Endothelial cell of umbilical vein (primary cell): ENCODE measurements around the gene AK5. TPM values are rescaled to one million over a fixed set of nuclear protein-coding genes. Genes with fewer than 3 reads are reported as not detected.

ENCODE experiments used
- BruUV-seq: library from RNA; stranded (reverse); fragments of 400-500 nt; replicated peaks from 2 replicates; lab custom pipeline; 2021; lab: Mats Ljungman, UMichigan
- CTCF ChIA-PET: fragments of 300-600, 350-600 bp; sonication (Branson Sonifier 250); formaldehyde crosslinking; loops from one replicate; lab custom pipeline; 2021; ENCODE audit warnings: antibody characterized with exemption, inconsistent platforms; lab: Charles Lee
- POLR2A ChIA-PET: fragments of 300-600, 350-600 bp; sonication (Branson Sonifier 250); formaldehyde crosslinking; loops from one replicate; lab custom pipeline; 2021; ENCODE audit warnings: antibody characterized with exemption, inconsistent platforms; lab: Charles Lee
- DNase-seq: peaks from one replicate; pipeline ENCODE4 v3.0.0-alpha.2; 2011; ENCODE audit warnings: low read depth, low spot score
- FAIRE-seq: peaks from 2 replicates; lab custom pipeline; 2011; peaks lifted over from hg19 to GRCh38; lab: Jason Lieb, UNC
- H2AFZ ChIP-seq: 2 replicates; pipeline ENCODE4 v1.6.0; 2012; ENCODE audit warnings: low read depth, low read length, control low read depth, inconsistent platforms
- H3K27ac ChIP-seq: 2 replicates; pipeline ENCODE4 v1.5.1; 2011; ENCODE audit warnings: low read depth, mild to moderate bottlenecking, control low read depth, low read length, moderate library complexity; ENCODE audit not compliant: insufficient read depth
- H3K27me3 ChIP-seq, 2 experiments: 2 replicates each; pipeline versions ENCODE4 v1.6.0 to v1.6.1; 2011; ENCODE audit warnings: low read length in 2 of 2, mixed read lengths in 1 of 2; ENCODE audit not compliant: control insufficient read depth in 2 of 2, insufficient read depth in 2 of 2
- H3K36me3 ChIP-seq, 2 experiments: 2 replicates in 1 of 2; 3 replicates in 1 of 2; pipeline ENCODE4 v1.5.1; 2011; ENCODE audit warnings: low read length in 2 of 2, mild to moderate bottlenecking in 1 of 2, moderate library complexity in 1 of 2; ENCODE audit not compliant: control insufficient read depth in 2 of 2, insufficient read depth in 2 of 2; ENCODE audit errors: extremely low read depth in 1 of 2
- H3K4me1 ChIP-seq: 3 replicates; pipeline ENCODE4 v1.5.1; 2011; ENCODE audit warnings: mild to moderate bottlenecking, low read length; ENCODE audit not compliant: control insufficient read depth, insufficient read depth; ENCODE audit errors: extremely low read depth
- H3K4me2 ChIP-seq: 2 replicates; pipeline ENCODE4 v1.6.1; 2011; ENCODE audit warnings: low read length, control low read depth, mixed read lengths; ENCODE audit not compliant: insufficient read depth
- H3K4me3 ChIP-seq, 3 experiments: fragments of 200-600 bp in 1 of 3; sonication (generic), shearing (Covaris generic) in 1 of 3; replicated peaks in 1 of 3; 2 replicates each; pipeline ENCODE4 v1.5.1; 2011 to 2016; ENCODE audit warnings: control low read depth in 3 of 3, low read length in 3 of 3, mild to moderate bottlenecking in 2 of 3, inconsistent platforms in 1 of 3, low read depth in 1 of 3, moderate library complexity in 1 of 3; ENCODE audit not compliant: insufficient read depth in 1 of 3
- H3K79me2 ChIP-seq: 2 replicates; pipeline ENCODE4 v1.6.0; 2012; ENCODE audit warnings: low read length, inconsistent platforms; ENCODE audit not compliant: control insufficient read depth, insufficient read depth
- H3K9ac ChIP-seq: replicated peaks from 2 replicates; pipeline ENCODE3; 2011; ENCODE audit warnings: low read length, control low read depth; ENCODE audit not compliant: insufficient read depth; ENCODE audit errors: extremely low read depth
- H3K9me1 ChIP-seq: replicated peaks from 3 replicates; pipeline ENCODE4 v1.6.0; 2011; ENCODE audit warnings: mild to moderate bottlenecking, low read length; ENCODE audit not compliant: control insufficient read depth, insufficient read depth; ENCODE audit errors: extremely low read depth
- H3K9me3 ChIP-seq: replicated peaks from 2 replicates; pipeline ENCODE4 v1.5.1; 2012; ENCODE audit warnings: low read length, inconsistent platforms; ENCODE audit not compliant: control insufficient read depth, insufficient read depth
- H4K20me1 ChIP-seq: replicated peaks from 2 replicates; pipeline ENCODE3; 2011; ENCODE audit warnings: mild to moderate bottlenecking, low read length; ENCODE audit not compliant: control insufficient read depth, insufficient read depth; ENCODE audit errors: extremely low read depth
- EZH2 ChIP-seq: IDR thresholded peaks from 2 replicates; pipeline ENCODE4 v1.6.1; 2012; ENCODE audit warnings: borderline replicate concordance, low read depth, mild to moderate bottlenecking, moderate library complexity, low read length, inconsistent platforms; ENCODE audit not compliant: severe bottlenecking
- FOS ChIP-seq: IDR thresholded peaks from 2 replicates; pipeline ENCODE4 v1.6.1; 2011; ENCODE audit warnings: mild to moderate bottlenecking, low read length, moderate library complexity, borderline replicate concordance; ENCODE audit not compliant: insufficient read depth
- GATA2 ChIP-seq: IDR thresholded peaks from 2 replicates; pipeline ENCODE4 v1.7.0; 2011; ENCODE audit warnings: low read depth, mild to moderate bottlenecking, moderate library complexity, mixed read lengths, low read length; ENCODE audit not compliant: insufficient read length, insufficient read depth
- JUN ChIP-seq: IDR thresholded peaks from 2 replicates; pipeline ENCODE4 v1.6.1; 2011; ENCODE audit warnings: borderline replicate concordance, low read depth; ENCODE audit not compliant: insufficient read length, insufficient read depth
- MYC ChIP-seq: IDR thresholded peaks from one replicate; pipeline ENCODE4 v1.6.1; 2011; ENCODE audit warnings: mild to moderate bottlenecking, low read depth, low read length
- POLR2A ChIP-seq: IDR thresholded peaks from 2 replicates; pipeline ENCODE4 v1.6.1; 2012; ENCODE audit warnings: low read depth, mild to moderate bottlenecking, control low read depth, low read length
- POLR2AphosphoS5 ChIP-seq: IDR thresholded peaks from 2 replicates; pipeline ENCODE4 v1.6.1; 2012; ENCODE audit warnings: low read depth, mild to moderate bottlenecking, control low read depth, low read length, moderate library complexity; ENCODE audit not compliant: insufficient read depth
- dilution Hi-C: fragments of 300-500 bp; cut with MboI; formaldehyde crosslinking; loops from one replicate; pipeline ENCODE4 v1.15.0; 2019; ENCODE audit warnings: low sequenced_read_pairs; ENCODE audit not compliant: extremely low pct_ligation_motif_present
- intact Hi-C: fragments of 100-400 bp; cut with micrococcal nuclease; formaldehyde crosslinking; loops from one replicate; pipeline ENCODE4 v1.10.0; 2022
- polyA plus RNA-seq, 4 experiments: library from polyadenylated mRNA; depleted of rRNA in 3 of 4; stranded (reverse) in 3 of 4; unstranded in 1 of 4; fragments of >200 nt; gene quantifications; 2 replicates each; pipeline versions ENCODE4 v1.2.1 to v1.2.3, GENCODE V29; 2011 to 2012; ENCODE audit warnings: missing spikeins in 1 of 4
- total RNA-seq: library from RNA; stranded (reverse); gene quantifications from 2 replicates; pipeline ENCODE4 v1.2.3, GENCODE V29; 2021
- TF ChIP-seq, protein P1 (sequence below), 2 donors: IDR thresholded peaks; 1 replicate in 1 of 2; 2 replicates in 1 of 2; pipeline ENCODE4 v1.5.1; 2011; ENCODE audit warnings: low read length in 2 of 2, mild to moderate bottlenecking in 2 of 2, moderate library complexity in 2 of 2, control low read depth in 1 of 2, inconsistent platforms in 1 of 2, low read depth in 1 of 2; ENCODE audit not compliant: insufficient read depth in 1 of 2; ENCODE audit errors: extremely low read depth in 1 of 2
- TF ChIP-seq, protein P2 (sequence below): IDR thresholded peaks from 2 replicates; pipeline ENCODE4 v1.6.1; 2011; ENCODE audit not compliant: insufficient read depth, insufficient read length

AK5 gene
- total and polyA plus RNA-seq, 2 donors (not counting 3 experiments of a cell fraction or from before 2014, with no cell fraction given), result 5.0 to 7.5 TPM

DNA sequence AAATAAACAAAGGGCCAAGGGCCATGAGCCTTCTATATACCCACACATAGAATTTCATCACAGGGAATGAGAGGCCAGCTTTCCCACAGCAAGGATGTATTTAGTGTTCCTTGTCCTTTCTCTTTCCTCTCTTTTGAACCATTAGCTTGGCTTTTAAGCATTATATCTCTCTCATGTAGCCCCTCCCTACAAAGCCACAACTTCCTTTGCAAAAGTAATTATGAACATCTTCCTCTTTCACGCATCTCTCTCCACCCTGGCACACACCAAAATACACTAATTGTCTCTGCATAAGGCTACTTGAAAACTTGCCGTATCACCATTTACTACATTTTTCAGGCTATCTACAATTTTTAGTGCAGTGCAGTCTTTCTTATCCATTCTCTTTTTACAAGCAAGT lies 1.9 kb upstream of the AK5 start:
- intact Hi-C loops (loop anchor here (10.0 kb wide), 1 partner anchor 405 kb away; the partner anchor contains the start of gene ZZZ3), dilution Hi-C loops (no loop called here)

More for the DNA sequence above, 1.9 kb upstream of the AK5 start:
- CTCF ChIA-PET, result interaction anchor here (1.1 kb wide), 1 partner anchor 31 kb away, joined by 4 read pairs; no protein-coding TSS in a partner anchor
- DNase-seq (no peak), FAIRE-seq (no peak)
- H4K20me1 ChIP-seq, result no peaks in the 10 kb centered on the region
- BruUV-seq, result no TSS peak
- H3K27ac ChIP-seq, result no peak overlapping the region
- H2AFZ ChIP-seq, result no peak overlapping the region
- H3K36me3 ChIP-seq, result no peaks in the 10 kb centered on the region
- H3K4me2 ChIP-seq, result no peak overlapping the region
- peaks cover 3 to 21% of the 10 kb centered on the region in 2 experiments for H3K27me3 ChIP-seq
- TF ChIP-seq JUN (no peak), MYC (no peak), POLR2AphosphoS5 (no peak), GATA2 (no peak), POLR2A (no peak), FOS (no peak), EZH2 (no peak)
- TF ChIP-seq, protein P1, sequence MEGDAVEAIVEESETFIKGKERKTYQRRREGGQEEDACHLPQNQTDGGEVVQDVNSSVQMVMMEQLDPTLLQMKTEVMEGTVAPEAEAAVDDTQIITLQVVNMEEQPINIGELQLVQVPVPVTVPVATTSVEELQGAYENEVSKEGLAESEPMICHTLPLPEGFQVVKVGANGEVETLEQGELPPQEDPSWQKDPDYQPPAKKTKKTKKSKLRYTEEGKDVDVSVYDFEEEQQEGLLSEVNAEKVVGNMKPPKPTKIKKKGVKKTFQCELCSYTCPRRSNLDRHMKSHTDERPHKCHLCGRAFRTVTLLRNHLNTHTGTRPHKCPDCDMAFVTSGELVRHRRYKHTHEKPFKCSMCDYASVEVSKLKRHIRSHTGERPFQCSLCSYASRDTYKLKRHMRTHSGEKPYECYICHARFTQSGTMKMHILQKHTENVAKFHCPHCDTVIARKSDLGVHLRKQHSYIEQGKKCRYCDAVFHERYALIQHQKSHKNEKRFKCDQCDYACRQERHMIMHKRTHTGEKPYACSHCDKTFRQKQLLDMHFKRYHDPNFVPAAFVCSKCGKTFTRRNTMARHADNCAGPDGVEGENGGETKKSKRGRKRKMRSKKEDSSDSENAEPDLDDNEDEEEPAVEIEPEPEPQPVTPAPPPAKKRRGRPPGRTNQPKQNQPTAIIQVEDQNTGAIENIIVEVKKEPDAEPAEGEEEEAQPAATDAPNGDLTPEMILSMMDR (IDR thresholded peaks at IDR 0.05; ENCODE audit: extremely low read depth in 1 of 2, insufficient read depth in 1 of 2, low read depth in 1 of 2, low read length in 2 of 2), result no peak
- TF ChIP-seq, protein P2, sequence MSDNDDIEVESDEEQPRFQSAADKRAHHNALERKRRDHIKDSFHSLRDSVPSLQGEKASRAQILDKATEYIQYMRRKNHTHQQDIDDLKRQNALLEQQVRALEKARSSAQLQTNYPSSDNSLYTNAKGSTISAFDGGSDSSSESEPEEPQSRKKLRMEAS, result no peak
- no peaks in the 10 kb centered on the region for H3K79me2 ChIP-seq
- no peak overlapping the region for H3K9ac ChIP-seq
- H3K4me1 ChIP-seq, result peaks cover 17% of the 10 kb centered on the region
- no peaks in the 10 kb centered on the region for H3K9me1 ChIP-seq
- H3K4me3 ChIP-seq, result no peak overlapping the region
- POLR2A ChIA-PET, result no interaction called here
- H3K9me3 ChIP-seq, result no peaks in the 10 kb centered on the region
